ENCODE measurements around the gene EYS.
"Not testable (repeated sequence)": the region's sequence is repeated elsewhere in the genome, so short reads cannot be mapped to it uniquely, and the experiment has no call there.

The EYS gene

GRCh38 chr6:64083261-64083660 is 1623.8 kb downstream of the EYS start:
- DNase-seq = no peak

GRCh38 chr6:64081453-64081852 is 1625.6 kb downstream of the EYS start:
- DNase-seq = no peak

- no peak for DNase-seq
Measured at GRCh38 chr6:64074981-64075380, 1632.0 kb downstream of the EYS start.

- no peak for DNase-seq
Measured at GRCh38 chr6:64072686-64073085, 1634.3 kb downstream of the EYS start.

- no peak for DNase-seq
Measured at GRCh38 chr6:64064919-64065318, 1642.1 kb downstream of the EYS start.

- no peak for DNase-seq
Measured at GRCh38 chr6:64062960-64063683, 1643.9 kb downstream of the EYS start.

GRCh38 chr6:64054861-64055260 is 1652.2 kb downstream of the EYS start:
- no peak for DNase-seq

GRCh38 chr6:64050590-64050989 is 1656.4 kb downstream of the EYS start:
- DNase-seq = no peak

GRCh38 chr6:64049736-64050135 is 1657.3 kb downstream of the EYS start:
- no peak for DNase-seq

GRCh38 chr6:64046746-64047208 is 1660.2 kb downstream of the EYS start:
- DNase-seq = no peak

- DNase-seq = no peak
Measured at GRCh38 chr6:64041373-64041772, 1665.7 kb downstream of the EYS start.

- DNase-seq = no peak
Measured at GRCh38 chr6:64040113-64040512, 1666.9 kb downstream of the EYS start.

GRCh38 chr6:64037427-64037826 is 1669.6 kb downstream of the EYS start:
- no peak for DNase-seq

- DNase-seq = no peak
Measured at GRCh38 chr6:64034910-64035655, 1671.9 kb downstream of the EYS start.

- no peak for DNase-seq
Measured at GRCh38 chr6:64034291-64034690, 1672.7 kb downstream of the EYS start.

- not testable (repeated sequence) for DNase-seq
Measured at GRCh38 chr6:64030950-64031618, 1675.9 kb downstream of the EYS start.

- DNase-seq = no peak
Measured at GRCh38 chr6:64023693-64024092, 1683.3 kb downstream of the EYS start.

GRCh38 chr6:64014595-64014994 is 1692.4 kb downstream of the EYS start:
- no peak for DNase-seq

GRCh38 chr6:64013011-64013410 is 1694.0 kb downstream of the EYS start:
- no peak for DNase-seq

- DNase-seq = no peak
Measured at GRCh38 chr6:64012351-64013001, 1694.5 kb downstream of the EYS start.

- no peak for DNase-seq
Measured at GRCh38 chr6:64010666-64011065, 1696.4 kb downstream of the EYS start.

GRCh38 chr6:64010010-64010409 is 1697.0 kb downstream of the EYS start:
- no peak for DNase-seq

- no peak for DNase-seq
Measured at GRCh38 chr6:64006246-64006645, 1700.8 kb downstream of the EYS start.
